ENCODE measurements around the gene CYP3A4. TPM values are rescaled to one million over a fixed set of nuclear protein-coding genes. Genes with fewer than 3 reads are reported as not detected.

The CYP3A4 gene
- total and polyA plus RNA-seq, 2 of the 13 experiments (the other 11 are each of a cell fraction or from before 2014, with no cell fraction given): 0.11 to 0.24 TPM

DNA sequence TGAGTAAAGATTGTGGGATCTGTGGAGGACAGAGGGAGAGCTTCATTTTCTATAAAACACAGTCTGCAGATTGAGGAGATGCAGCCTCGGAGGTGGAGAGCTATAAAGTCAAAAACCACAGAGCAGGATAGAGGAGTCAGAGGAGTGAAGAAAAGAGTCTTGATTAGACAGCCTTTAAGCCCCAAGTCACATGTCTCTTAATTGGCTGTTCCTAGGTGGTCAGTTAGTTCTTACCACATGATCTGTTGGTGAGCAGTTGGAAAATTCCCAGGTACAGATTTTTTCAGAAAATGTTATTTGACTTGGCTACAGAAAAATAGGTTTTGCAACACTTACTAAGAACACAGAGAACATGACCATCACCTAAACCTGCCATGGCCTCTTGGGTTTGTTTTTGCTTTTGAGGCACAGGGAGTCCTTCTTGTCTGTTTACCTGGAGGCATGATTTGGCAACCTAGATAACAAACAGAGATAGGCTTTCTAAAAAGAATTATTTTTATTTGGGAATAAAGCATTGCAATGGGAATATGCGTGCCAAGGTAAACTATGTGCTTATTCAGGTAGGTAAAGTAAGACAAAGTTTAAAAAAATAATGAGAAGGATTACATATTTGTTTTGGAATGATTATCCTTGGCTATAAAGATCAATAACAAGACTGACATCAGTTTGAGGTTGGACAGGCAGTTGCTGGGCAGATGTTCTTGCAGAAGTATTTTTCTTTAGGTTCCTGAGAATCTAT is 43.2 kb upstream of the CYP3A4 start (continued):
- TF ChIP-seq, protein P1, sequence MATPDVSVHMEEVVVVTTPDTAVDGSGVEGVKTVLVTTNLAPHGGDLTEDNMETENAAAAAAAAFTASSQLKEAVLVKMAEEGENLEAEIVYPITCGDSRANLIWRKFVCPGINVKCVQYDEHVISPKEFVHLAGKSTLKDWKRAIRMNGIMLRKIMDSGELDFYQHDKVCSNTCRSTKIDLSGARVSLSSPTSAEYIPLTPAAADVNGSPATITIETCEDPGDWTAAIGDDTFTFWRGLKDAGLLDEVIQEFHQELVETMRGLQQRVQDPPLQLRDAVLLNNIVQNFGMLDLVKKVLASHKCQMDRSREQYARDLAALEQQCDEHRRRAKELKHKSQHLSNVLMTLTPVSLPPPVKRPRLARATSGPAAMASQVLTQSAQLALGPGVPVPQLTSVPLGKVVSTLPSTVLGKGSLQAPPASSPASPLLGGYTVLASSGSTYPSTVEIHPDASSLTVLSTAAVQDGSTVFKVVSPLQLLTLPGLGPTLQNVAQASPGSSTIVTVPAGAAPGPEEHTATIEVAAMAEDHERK (CRISPR knock-in tag; IDR thresholded peaks at IDR 0.05; ENCODE audit: low read depth): no peak
- TF ChIP-seq RCOR2 (CRISPR knock-in tag; IDR thresholded peaks at IDR 0.05): peak; percentile 53; the same call in 1 of the 2 replicates
- peak; percentile 11; the same call in 1 of the 2 replicates for TF ChIP-seq ZNF652 (CRISPR knock-in tag; IDR thresholded peaks at IDR 0.05; ENCODE audit: borderline replicate concordance, low read depth)
- TF ChIP-seq NRL (CRISPR knock-in tag; IDR thresholded peaks at IDR 0.05; ENCODE audit: borderline replicate concordance): no peak
- TF ChIP-seq SOX6 (IDR thresholded peaks at IDR 0.05): no peak
- TF ChIP-seq SOX6 (CRISPR knock-in tag; IDR thresholded peaks at IDR 0.05): peak; percentile 93
- peak; percentile 85 for TF ChIP-seq CEBPB (IDR thresholded peaks at IDR 0.05; ENCODE audit: borderline replicate concordance, low read depth, low read length)
- TF ChIP-seq, protein P2, sequence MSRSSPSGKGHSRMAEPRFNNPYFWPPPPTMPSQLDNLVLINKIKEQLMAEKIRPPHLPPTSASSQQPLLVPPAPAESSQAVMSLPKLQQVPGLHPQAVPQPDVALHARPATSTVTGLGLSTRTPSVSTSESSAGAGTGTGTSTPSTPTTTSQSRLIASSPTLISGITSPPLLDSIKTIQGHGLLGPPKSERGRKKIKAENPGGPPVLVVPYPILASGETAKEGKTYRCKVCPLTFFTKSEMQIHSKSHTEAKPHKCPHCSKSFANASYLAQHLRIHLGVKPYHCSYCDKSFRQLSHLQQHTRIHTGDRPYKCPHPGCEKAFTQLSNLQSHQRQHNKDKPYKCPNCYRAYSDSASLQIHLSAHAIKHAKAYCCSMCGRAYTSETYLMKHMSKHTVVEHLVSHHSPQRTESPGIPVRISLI (CRISPR knock-in tag; IDR thresholded peaks at IDR 0.05; ENCODE audit: borderline replicate concordance): peak; percentile 94
- TF ChIP-seq, protein P3, sequence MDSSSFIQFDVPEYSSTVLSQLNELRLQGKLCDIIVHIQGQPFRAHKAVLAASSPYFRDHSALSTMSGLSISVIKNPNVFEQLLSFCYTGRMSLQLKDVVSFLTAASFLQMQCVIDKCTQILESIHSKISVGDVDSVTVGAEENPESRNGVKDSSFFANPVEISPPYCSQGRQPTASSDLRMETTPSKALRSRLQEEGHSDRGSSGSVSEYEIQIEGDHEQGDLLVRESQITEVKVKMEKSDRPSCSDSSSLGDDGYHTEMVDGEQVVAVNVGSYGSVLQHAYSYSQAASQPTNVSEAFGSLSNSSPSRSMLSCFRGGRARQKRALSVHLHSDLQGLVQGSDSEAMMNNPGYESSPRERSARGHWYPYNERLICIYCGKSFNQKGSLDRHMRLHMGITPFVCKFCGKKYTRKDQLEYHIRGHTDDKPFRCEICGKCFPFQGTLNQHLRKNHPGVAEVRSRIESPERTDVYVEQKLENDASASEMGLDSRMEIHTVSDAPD (CRISPR knock-in tag; IDR thresholded peaks at IDR 0.05): peak; percentile 98; the same call in 1 of the 2 replicates
- TF ChIP-seq NBN (conservative IDR thresholded peaks at IDR 0.05): no peak
- no peak; the same call in 1 of the 2 replicates for TF ChIP-seq SRY (CRISPR knock-in tag; IDR thresholded peaks at IDR 0.05)
- TF ChIP-seq, protein P4, sequence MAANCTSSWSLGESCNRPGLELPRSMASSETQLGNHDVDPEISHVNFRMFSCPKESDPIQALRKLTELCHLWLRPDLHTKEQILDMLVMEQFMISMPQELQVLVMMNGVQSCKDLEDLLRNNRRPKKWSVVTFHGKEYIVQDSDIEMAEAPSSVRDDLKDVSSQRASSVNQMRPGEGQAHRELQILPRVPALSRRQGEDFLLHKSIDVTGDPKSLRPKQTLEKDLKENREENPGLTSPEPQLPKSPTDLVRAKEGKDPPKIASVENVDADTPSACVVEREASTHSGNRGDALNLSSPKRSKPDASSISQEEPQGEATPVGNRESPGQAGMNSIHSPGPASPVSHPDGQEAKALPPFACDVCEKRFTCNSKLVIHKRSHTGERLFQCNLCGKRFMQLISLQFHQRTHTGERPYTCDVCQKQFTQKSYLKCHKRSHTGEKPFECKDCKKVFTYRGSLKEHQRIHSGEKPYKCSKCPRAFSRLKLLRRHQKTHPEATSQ (CRISPR knock-in tag; IDR thresholded peaks at IDR 0.05; ENCODE audit: borderline replicate concordance): no peak
- TF ChIP-seq, protein P5, sequence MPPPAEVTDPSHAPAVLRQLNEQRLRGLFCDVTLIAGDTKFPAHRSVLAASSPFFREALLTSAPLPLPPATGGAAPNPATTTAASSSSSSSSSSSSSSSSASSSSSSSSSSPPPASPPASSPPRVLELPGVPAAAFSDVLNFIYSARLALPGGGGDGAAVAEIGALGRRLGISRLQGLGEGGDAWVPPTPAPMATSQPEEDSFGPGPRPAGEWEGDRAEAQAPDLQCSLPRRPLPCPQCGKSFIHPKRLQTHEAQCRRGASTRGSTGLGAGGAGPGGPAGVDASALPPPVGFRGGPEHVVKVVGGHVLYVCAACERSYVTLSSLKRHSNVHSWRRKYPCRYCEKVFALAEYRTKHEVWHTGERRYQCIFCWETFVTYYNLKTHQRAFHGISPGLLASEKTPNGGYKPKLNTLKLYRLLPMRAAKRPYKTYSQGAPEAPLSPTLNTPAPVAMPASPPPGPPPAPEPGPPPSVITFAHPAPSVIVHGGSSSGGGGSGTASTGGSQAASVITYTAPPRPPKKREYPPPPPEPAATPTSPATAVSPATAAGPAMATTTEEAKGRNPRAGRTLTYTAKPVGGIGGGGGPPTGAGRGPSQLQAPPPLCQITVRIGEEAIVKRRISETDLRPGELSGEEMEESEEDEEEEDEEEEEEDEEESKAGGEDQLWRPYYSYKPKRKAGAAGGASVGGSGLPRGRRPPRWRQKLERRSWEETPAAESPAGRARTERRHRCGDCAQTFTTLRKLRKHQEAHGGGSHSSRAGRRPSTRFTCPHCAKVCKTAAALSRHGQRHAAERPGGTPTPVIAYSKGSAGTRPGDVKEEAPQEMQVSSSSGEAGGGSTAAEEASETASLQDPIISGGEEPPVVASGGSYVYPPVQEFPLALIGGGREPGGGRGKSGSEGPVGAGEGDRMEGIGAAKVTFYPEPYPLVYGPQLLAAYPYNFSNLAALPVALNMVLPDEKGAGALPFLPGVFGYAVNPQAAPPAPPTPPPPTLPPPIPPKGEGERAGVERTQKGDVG (CRISPR knock-in tag; IDR thresholded peaks at IDR 0.05; ENCODE audit: borderline replicate concordance): no peak
- TF ChIP-seq ZFP36 (IDR thresholded peaks at IDR 0.05; ENCODE audit: borderline replicate concordance, low read depth, low read length, partially characterized antibody): no peak
- TF ChIP-seq TBX2 (CRISPR knock-in tag; IDR thresholded peaks at IDR 0.05; ENCODE audit: borderline replicate concordance): peak; percentile 87
- no peak for TF ChIP-seq ZNF17 (CRISPR knock-in tag; IDR thresholded peaks at IDR 0.05)
- no peak for TF ChIP-seq FOXM1 (CRISPR knock-in tag; IDR thresholded peaks at IDR 0.05)
- TF ChIP-seq ZNF101 (CRISPR knock-in tag; IDR thresholded peaks at IDR 0.05; ENCODE audit: borderline replicate concordance, low read depth): no peak
- TF ChIP-seq ZNF230 (CRISPR knock-in tag; IDR thresholded peaks at IDR 0.05): 0 out of 2 replicates have a peak, but pooled peaks have one; percentile 53
- peak; percentile 72 for TF ChIP-seq TCF7 (IDR thresholded peaks at IDR 0.05; ENCODE audit: low read depth)
- TF ChIP-seq ZSCAN30 (CRISPR knock-in tag; IDR thresholded peaks at IDR 0.05): no peak

Measured in HepG2 (cell line).